Stimulated activated CD8-positive, alpha-beta memory T cell treated with anti-CD3 and anti-CD28 coated beads, Interleukin-4, amount 100 ng/mL, for 24 hours (primary cell): ENCODE measurements around the gene INPP5E.

ENCODE experiments used
- DNase-seq: peaks from one replicate; pipeline ENCODE4 v3.0.0-alpha.2; 2020; ENCODE audit warnings: low read depth

Gene INPP5E

DNA sequence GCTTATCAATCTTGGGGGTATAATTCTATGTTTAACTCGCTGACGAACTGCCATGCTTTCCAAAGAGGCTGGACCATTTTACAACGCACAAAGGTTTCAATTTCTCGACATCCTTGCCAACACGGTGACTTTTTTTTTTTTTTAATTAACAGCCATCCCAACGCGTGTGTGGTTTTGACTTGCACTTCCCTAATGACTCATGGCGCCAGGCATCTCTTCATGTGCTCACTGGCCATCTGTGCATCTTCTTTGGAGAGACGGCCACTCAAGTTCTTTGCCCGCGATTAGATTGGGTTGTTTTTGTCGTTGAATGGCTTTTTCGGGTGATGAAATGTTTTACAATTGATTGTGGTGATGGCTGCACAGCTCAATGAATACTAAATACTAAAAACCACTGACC is 53.6 kb downstream of the INPP5E start:
- no peak for DNase-seq

DNA sequence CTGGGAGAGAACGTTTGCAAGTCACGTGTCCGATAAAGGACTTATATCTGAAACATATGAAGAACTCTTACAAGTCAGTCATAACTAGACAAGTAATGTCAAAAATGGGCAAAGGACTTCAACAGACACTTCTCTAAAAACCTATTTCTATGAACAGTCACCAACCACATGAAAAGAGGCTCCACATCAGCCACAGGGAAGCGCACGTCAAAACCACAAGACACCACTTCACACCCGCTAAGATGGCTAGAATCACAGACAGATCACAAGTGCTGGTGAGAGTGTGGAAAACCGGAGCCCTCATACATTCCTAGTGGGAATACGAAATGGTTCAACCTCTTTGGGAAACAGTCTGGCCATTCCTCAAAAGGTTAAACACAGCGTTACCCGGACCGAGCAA is 54.6 kb downstream of the INPP5E start:
- DNase-seq: no peak

DNA sequence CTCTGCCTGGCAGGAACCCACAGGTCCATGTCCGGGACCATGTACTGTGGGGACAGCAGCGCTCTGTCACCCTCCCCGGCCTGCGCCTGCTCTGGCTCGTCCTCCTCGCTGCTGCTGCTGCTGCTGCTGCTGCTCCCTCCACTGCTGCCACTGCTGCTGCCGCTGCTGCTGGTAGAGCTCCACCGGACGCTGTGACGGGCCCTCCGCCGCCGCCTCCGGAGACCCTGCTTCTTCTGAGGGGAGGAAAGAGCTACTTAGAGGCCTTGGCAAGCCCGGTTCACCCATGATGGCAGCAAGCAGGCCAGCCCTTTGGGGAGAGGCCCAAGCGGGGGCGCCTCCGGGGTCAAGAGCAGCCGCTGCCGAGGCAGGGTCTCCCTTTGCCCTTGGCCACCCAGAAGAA is 56.2 kb downstream of the INPP5E start:
- no peak for DNase-seq

DNA sequence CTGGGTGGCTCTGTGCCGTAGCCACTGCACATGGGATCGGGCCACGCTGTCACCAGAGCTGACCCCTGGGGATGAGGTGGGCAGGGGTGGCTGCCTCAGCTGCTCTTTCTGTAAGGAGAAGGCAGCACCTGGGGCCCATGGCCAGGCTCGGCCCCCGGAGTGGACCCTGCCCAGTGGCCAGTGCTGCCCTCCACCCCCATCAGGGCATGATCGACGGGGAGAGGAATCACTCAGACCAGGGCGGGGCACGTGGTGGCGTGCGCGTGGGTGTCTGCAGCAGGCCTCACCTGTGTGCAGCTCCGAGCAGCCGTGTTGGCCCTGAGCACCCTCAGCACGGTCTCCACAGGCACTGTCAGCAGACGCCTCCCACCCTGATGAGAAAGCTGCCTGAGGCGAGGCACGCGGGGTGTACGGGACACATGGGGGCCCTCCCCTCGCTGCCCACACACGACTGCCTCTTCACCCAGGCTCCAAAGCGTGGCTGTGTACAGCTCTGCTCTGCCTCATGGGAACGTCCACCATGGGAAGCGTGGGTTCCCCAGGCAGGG is 57.6 kb downstream of the INPP5E start:
- DNase-seq: no peak

- DNase-seq: no peak
These were observed 58.3 kb downstream of the INPP5E start for GRCh38 chr9:136381311-136381710.

GRCh38 chr9:136380381-136380780 is 59.3 kb downstream of the INPP5E start:
- DNase-seq: no peak

DNA sequence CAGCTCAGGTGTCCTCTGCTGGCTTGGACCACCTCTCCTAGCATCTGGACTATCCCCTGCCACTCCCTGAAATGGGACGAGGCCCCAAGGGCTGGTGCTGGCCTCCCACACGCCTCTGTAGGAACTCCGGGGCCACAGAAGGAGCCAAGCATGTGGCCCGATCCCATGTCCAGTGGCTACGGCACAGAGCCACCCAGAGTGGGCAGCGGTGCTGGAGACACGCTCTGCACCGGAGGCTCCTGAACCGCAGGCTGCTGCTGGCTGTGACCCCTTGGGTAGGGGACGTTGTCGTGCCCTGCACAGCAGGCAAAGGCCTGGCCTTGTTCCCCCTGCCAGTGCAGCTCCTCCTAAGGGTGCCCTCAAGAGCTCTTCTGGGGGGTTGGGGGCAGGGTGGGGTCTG is 59.8 kb downstream of the INPP5E start:
- DNase-seq: no peak

DNA sequence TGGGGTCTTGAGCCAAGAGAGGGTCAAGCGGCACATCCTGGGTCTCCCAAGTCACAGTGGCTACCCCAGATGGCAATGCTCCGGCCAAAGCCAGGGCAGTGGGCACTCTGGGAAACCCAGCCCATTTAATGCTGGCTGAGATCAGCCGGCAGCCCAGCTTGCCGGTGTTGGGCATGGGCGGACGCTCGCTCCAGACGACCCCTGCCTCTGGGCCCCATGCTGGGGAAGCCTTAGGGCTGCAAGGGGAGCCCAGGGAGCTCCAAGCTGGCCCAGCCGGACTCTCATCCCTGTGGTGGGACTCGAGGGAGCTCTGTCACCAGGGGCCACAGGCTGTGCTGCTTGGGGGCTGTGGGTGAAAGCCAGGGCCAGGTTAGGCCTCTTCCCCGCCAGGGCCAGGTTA is 60.2 kb downstream of the INPP5E start:
- DNase-seq: no peak

GRCh38 chr9:136379003-136379287 is 60.7 kb downstream of the INPP5E start:
- DNase-seq: no peak
